GM12892 (cell line): Measurements from ENCODE around the gene MRPL34.

Experiments used
- POLR2A ChIP-seq: IDR thresholded peaks from 2 replicates; pipeline ENCODE4 v1.6.1; 2011; ENCODE audit warnings: low read depth, low read length, control low read depth
- TAF1 ChIP-seq: IDR thresholded peaks from 2 replicates; pipeline ENCODE4 v1.6.1; 2011; ENCODE audit warnings: low read depth, mild to moderate bottlenecking, control low read depth, low read length, borderline replicate concordance

GRCh38 chr19:17263712-17264640, 41.7 kb upstream of the MRPL34 start:
- TF ChIP-seq TAF1 (no peak), POLR2A (no peak)
